ENCODE measurements around the gene NAP1L4.

DNA sequence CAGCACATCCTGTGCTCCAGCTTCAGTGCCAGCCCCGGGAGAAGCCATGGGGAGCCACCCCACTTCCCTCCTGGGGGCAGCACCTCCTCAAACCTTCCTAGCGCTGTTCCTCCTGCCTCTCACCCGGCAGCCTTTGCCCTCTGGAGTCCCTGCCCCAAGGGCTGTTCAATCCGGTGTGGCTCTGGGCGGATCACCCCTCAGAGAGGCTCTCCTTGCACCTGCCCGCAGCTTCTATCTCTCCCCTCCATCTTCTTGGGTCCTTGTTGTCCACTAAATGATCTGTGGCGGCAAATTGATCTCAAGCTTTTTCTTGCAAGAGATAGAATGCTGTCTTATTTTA, 88.5 kb downstream of the NAP1L4 start:
- no peak for TF ChIP-seq POLR2A (IDR thresholded peaks at IDR 0.05; ENCODE audit: extremely low read depth, insufficient read length)
- TF ChIP-seq, protein P1, sequence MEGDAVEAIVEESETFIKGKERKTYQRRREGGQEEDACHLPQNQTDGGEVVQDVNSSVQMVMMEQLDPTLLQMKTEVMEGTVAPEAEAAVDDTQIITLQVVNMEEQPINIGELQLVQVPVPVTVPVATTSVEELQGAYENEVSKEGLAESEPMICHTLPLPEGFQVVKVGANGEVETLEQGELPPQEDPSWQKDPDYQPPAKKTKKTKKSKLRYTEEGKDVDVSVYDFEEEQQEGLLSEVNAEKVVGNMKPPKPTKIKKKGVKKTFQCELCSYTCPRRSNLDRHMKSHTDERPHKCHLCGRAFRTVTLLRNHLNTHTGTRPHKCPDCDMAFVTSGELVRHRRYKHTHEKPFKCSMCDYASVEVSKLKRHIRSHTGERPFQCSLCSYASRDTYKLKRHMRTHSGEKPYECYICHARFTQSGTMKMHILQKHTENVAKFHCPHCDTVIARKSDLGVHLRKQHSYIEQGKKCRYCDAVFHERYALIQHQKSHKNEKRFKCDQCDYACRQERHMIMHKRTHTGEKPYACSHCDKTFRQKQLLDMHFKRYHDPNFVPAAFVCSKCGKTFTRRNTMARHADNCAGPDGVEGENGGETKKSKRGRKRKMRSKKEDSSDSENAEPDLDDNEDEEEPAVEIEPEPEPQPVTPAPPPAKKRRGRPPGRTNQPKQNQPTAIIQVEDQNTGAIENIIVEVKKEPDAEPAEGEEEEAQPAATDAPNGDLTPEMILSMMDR (IDR thresholded peaks at IDR 0.05; ENCODE audit: low read depth, low read length): no peak
- TF ChIP-seq, protein P2, sequence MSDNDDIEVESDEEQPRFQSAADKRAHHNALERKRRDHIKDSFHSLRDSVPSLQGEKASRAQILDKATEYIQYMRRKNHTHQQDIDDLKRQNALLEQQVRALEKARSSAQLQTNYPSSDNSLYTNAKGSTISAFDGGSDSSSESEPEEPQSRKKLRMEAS (IDR thresholded peaks at IDR 0.05; ENCODE audit: low read depth, low read length): no peak
- TF ChIP-seq MYC (IDR thresholded peaks at IDR 0.05; ENCODE audit: low read depth, low read length): no peak
